Activated T-helper 1 cell treated with anti-CD3 and anti-CD28 coated beads, Interleukin-12 subunit alpha, Interleukin-12 subunit beta, Interleukin-2, Interleukin-4 antibody, amounts not matched to agents 30 ng/mL and 10 ng/mL and 1 ng/mL, durations not matched to agents 14 hours and 24 hours and 36 hours (primary cell): ENCODE data around the gene OXER1. TPM values are rescaled to one million over a fixed set of nuclear protein-coding genes. Genes with fewer than 3 reads are reported as not detected.

ENCODE experiments used
- DNase-seq: peaks from one replicate; pipeline ENCODE4 v3.0.0; 2021; ENCODE audit warnings: low spot score
- H3K27ac Mint-ChIP-seq: one replicate; pipeline ENCODE4 v1.8.0; 2021; ENCODE audit warnings: mild to moderate bottlenecking, mixed read lengths
- H3K27me3 Mint-ChIP-seq: one replicate; pipeline ENCODE4 v1.8.0; 2022; ENCODE audit warnings: mild to moderate bottlenecking, moderate library complexity, mixed read lengths; ENCODE audit not compliant: insufficient read depth
- H3K36me3 Mint-ChIP-seq: one replicate; pipeline ENCODE4 v1.8.0; 2021; ENCODE audit warnings: low read depth, mixed read lengths
- H3K4me1 Mint-ChIP-seq: one replicate; pipeline ENCODE4 v1.8.0; 2021; ENCODE audit warnings: low read depth, mixed read lengths
- H3K4me3 Mint-ChIP-seq: one replicate; pipeline ENCODE4 v1.8.0; 2021; ENCODE audit warnings: mild to moderate bottlenecking, moderate library complexity, mixed read lengths
- H3K9me3 Mint-ChIP-seq: one replicate; pipeline ENCODE4 v1.8.0; 2021; ENCODE audit warnings: mixed read lengths
- intact Hi-C: fragments of 100-400 bp; cut with micrococcal nuclease; formaldehyde crosslinking; loops from one replicate; pipeline ENCODE4 v1.15.1; 2024
- total RNA-seq: library from RNA; stranded (reverse); gene quantifications from 2 replicates; pipeline ENCODE4 v1.2.3, GENCODE V29; 2022

OXER1 gene
- total RNA-seq, 1 donor from 2014 or later, result 0.21 TPM

DNA sequence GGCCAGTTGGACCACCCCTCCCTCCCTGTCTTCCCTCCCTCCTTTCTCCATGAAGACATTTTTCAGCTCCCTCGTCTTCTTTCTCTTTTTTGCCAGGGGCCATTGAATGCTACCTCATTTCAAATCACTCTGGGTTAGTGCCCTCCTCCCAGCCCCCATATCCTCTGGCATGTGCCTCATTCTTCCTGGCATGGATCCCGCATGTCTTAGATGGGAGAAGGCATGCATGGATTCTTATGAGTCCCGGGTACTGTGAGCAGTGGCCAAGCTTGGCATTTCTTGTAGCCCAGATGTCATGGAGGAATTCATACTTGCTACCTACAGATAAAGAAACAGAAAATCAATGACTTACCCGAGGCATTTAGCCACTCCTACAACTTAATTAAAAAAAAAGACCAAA is 37.4 kb upstream of the OXER1 start:
- no peak for DNase-seq
- H3K27ac Mint-ChIP-seq, result no peak overlapping the region
- intact Hi-C loops, result no loop called here
- H3K36me3 Mint-ChIP-seq, result no peaks in the 10 kb centered on the region
- H3K4me3 Mint-ChIP-seq, result no peak overlapping the region
- H3K4me1 Mint-ChIP-seq, result peaks cover 5% of the 10 kb centered on the region
- peaks cover 31% of the 10 kb centered on the region for H3K27me3 Mint-ChIP-seq
- no peaks in the 10 kb centered on the region for H3K9me3 Mint-ChIP-seq

GRCh38 chr2:42800981-42801380 is 37.0 kb upstream of the OXER1 start:
- Mint-ChIP-seq H3K4me1 (peaks cover 7% of the 10 kb centered on the region), H3K9me3 (no peaks in the 10 kb centered on the region), H3K27ac (no peak overlapping the region), H3K27me3 (peaks cover 27% of the 10 kb centered on the region), H3K4me3 (no peak overlapping the region), H3K36me3 (no peaks in the 10 kb centered on the region)
- no peak for DNase-seq
- intact Hi-C loops, result no loop called here

DNA sequence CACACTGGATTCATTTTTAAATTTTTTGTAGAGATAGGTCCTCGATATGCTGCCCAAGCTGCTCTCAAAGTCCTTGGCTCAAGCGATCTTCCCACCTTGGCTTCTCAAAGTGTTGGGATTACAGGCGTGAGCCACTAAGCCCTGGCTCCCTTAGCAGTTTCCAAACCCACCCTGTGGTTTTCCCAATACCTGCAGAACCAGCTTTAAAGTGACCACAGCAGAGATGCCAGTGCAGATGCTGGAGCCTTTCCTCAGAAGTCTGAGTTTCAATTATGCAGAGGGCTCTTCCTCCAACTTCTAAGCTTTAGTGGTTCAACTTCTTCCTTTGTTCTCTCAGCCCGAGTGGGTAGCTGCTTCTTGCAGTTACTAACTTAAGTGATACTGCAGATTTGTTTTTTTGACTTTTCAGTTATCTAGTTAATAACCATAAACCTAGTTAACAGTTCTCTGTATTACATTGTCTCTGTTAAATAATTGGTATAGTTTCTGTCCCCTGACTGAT is 36.6 kb upstream of the OXER1 start:
- peaks cover 11% of the 10 kb centered on the region for H3K4me1 Mint-ChIP-seq
- H3K9me3 Mint-ChIP-seq, result no peaks in the 10 kb centered on the region
- peaks cover 24% of the 10 kb centered on the region for H3K27me3 Mint-ChIP-seq
- intact Hi-C loops, result no loop called here
- DNase-seq, result no peak
- no peak overlapping the region for H3K4me3 Mint-ChIP-seq
- no peaks in the 10 kb centered on the region for H3K36me3 Mint-ChIP-seq
- H3K27ac Mint-ChIP-seq, result no peak overlapping the region

DNA sequence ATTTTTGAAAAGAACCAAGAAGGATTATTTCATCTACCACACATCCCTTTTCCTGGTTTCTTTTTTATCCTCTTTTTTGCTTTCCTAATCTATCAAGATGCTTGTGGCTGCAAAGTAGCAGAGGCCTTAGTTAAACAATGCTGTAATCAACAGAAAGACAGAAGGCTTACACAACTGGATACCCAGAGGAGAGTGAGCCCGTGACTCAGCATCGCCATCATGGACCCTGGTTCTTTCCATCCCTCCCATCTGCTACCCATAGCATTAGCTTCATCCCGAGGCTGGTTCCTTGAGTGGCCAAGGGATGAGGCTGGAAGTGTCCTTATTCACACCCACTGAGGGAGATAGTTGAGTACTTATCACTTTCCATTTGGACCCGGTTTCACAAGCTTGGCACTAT is 35.9 kb upstream of the OXER1 start:
- H3K4me3 Mint-ChIP-seq, result no peak overlapping the region
- peaks cover 12% of the 10 kb centered on the region for H3K4me1 Mint-ChIP-seq
- H3K9me3 Mint-ChIP-seq, result no peaks in the 10 kb centered on the region
- H3K27me3 Mint-ChIP-seq, result peaks cover 18% of the 10 kb centered on the region
- DNase-seq, result no peak
- H3K36me3 Mint-ChIP-seq, result no peaks in the 10 kb centered on the region
- intact Hi-C loops, result no loop called here
- no peak overlapping the region for H3K27ac Mint-ChIP-seq

DNA sequence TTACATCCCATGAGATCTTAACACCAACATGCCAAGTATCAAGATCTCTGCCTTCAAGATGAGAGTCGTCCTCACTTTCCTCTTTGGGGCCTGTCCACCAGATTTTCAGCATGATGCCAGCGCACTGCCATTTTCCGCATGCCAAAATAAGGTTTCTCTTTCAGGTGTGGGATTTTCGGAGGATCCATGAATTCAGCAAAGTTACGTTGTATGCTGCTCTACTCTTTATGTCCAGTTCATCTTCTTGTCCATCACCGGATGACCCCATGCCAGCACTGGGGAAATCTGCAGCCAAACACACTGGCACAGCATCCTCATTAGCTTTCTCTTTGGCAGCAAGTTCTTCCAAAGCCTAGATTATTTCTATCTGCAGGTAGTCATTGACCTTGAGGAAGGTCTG is 33.3 kb upstream of the OXER1 start:
- no peak overlapping the region for H3K4me3 Mint-ChIP-seq
- DNase-seq, result no peak
- peaks cover 26% of the 10 kb centered on the region for H3K27me3 Mint-ChIP-seq
- peaks cover 2% of the 10 kb centered on the region for H3K36me3 Mint-ChIP-seq
- H3K4me1 Mint-ChIP-seq, result peaks cover 22% of the 10 kb centered on the region
- intact Hi-C loops, result no loop called here
- no peaks in the 10 kb centered on the region for H3K9me3 Mint-ChIP-seq
- H3K27ac Mint-ChIP-seq, result no peak overlapping the region

DNA sequence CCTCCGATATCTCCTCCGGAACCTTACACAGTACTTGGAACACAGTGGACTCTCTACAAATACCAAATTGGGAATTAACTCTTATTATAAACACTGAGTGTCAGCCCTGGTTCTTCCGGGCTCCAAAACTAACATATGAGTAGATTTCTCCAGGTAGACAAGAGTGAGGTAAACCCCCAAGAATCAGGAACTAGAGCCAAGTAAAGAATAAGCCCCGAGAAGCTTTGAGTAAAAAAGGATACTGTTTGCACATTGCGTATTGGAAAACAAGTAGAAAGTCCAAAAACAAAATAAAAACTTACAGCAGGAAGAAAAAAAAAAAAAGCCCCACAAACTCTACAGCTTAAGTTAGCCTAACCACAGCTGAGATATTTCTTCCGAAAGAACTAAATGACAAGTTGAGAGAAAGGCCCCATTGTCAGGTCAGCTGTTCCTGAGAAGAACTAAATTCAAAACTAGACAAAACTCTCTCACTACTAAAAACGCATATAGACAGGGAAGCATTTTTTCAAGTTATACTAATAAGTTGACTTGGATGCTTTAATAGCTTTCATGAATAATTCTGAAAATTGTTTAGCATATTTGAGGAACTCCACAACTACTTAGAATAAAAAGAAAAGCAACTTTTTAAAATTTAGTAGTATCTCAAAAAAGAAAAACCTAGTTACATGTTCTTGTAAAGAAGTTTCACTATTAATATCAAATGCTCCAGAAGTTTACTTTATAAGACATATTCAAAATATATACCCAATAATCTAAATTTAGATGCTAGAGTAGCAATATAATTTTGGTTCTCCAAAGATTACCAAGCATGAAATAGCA is 32.7 kb upstream of the OXER1 start:
- intact Hi-C loops, result loop anchor here (1.0 kb wide), 1 partner anchor 14 kb away; no protein-coding TSS in a partner anchor
- no peak for DNase-seq
- peak overlapping the region; percentile 57 for H3K27ac Mint-ChIP-seq
- H3K4me3 Mint-ChIP-seq, result no peak overlapping the region
- H3K9me3 Mint-ChIP-seq, result no peaks in the 10 kb centered on the region
- peaks cover 27% of the 10 kb centered on the region for H3K27me3 Mint-ChIP-seq
- H3K36me3 Mint-ChIP-seq, result peaks cover 5% of the 10 kb centered on the region
- H3K4me1 Mint-ChIP-seq, result peaks cover 26% of the 10 kb centered on the region

DNA sequence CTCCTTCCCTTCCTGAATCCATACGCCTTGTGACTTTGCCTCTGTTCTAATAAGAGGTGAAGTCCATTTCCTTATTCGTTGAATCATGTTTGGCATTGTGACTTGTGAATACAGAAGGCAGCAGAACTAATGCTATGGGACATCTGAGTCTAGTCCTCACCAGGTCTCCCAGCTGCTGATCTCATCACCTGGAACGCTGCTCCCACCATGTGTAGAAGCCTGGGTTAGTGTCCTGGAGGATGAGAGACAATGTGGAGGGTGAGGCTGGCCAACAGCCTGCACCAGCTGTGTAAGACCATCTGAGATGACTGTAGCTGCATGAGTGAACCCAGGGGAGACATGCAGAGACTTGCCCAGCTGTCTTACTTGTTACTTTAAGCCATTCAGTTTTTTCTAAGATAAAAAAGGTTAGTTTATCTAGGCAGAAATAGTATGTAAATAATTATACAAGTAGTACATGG is 31.9 kb upstream of the OXER1 start:
- H3K4me1 Mint-ChIP-seq, result peaks cover 26% of the 10 kb centered on the region
- no peak for DNase-seq
- peak overlapping the region; percentile 7 for H3K27ac Mint-ChIP-seq
- H3K9me3 Mint-ChIP-seq, result no peaks in the 10 kb centered on the region
- H3K36me3 Mint-ChIP-seq, result peaks cover 8% of the 10 kb centered on the region
- H3K27me3 Mint-ChIP-seq, result peaks cover 32% of the 10 kb centered on the region
- intact Hi-C loops, result loop anchor here (1.0 kb wide), 1 partner anchor 14 kb away; no protein-coding TSS in a partner anchor
- no peak overlapping the region for H3K4me3 Mint-ChIP-seq

GRCh38 chr2:42795275-42795674 is 31.3 kb upstream of the OXER1 start:
- peaks cover 8% of the 10 kb centered on the region for H3K36me3 Mint-ChIP-seq
- intact Hi-C loops, result no loop called here
- H3K4me3 Mint-ChIP-seq, result no peak overlapping the region
- H3K4me1 Mint-ChIP-seq, result peaks cover 26% of the 10 kb centered on the region
- DNase-seq, result no peak
- H3K27me3 Mint-ChIP-seq, result peaks cover 36% of the 10 kb centered on the region
- H3K9me3 Mint-ChIP-seq, result no peaks in the 10 kb centered on the region
- no peak overlapping the region for H3K27ac Mint-ChIP-seq

GRCh38 chr2:42794271-42795046 is 30.5 kb upstream of the OXER1 start:
- Mint-ChIP-seq H3K27ac (no peak overlapping the region), H3K9me3 (no peaks in the 10 kb centered on the region), H3K27me3 (peaks cover 36% of the 10 kb centered on the region), H3K36me3 (peaks cover 8% of the 10 kb centered on the region), H3K4me3 (no peak overlapping the region), H3K4me1 (peaks cover 26% of the 10 kb centered on the region)
- intact Hi-C loops, result loop anchor here (5.0 kb wide), 2 partner anchors 72 to 302 kb away; partner anchors contain the start of gene KCNG3
- DNase-seq, result no peak

GRCh38 chr2:42793334-42794270 is 29.7 kb upstream of the OXER1 start:
- DNase-seq, result no peak
- Mint-ChIP-seq H3K9me3 (no peaks in the 10 kb centered on the region), H3K4me1 (peaks cover 26% of the 10 kb centered on the region), H3K27ac (peak overlapping the region; percentile 66), H3K27me3 (peaks cover 38% of the 10 kb centered on the region), H3K36me3 (peaks cover 8% of the 10 kb centered on the region), H3K4me3 (peak overlapping the region; percentile 75)
- intact Hi-C loops, result loop anchor here (5.0 kb wide), 2 partner anchors 71 to 301 kb away; partner anchors contain the start of gene KCNG3

- H3K27ac Mint-ChIP-seq, result peak within 1 kb of the TSS; percentile 59
- no peaks in the 10 kb centered on the region for H3K9me3 Mint-ChIP-seq
- peaks cover 38% of the 10 kb centered on the region for H3K27me3 Mint-ChIP-seq
- H3K4me3 Mint-ChIP-seq, result peak within 1 kb of the TSS; percentile 76
- intact Hi-C loops, result loop anchor here (5.0 kb wide), 2 partner anchors 70 to 300 kb away; partner anchors contain the start of gene KCNG3
- H3K4me1 Mint-ChIP-seq, result peaks cover 26% of the 10 kb centered on the region
- peaks cover 8% of the 10 kb centered on the region for H3K36me3 Mint-ChIP-seq
- no peak for DNase-seq
Measured at GRCh38 chr2:42792583-42793333, 28.8 kb upstream of the OXER1 start, which contains the start of gene HAAO. Gene HAAO (minus strand): TSS chr2:42792583. CDS start chr2:42792536, 47 bp downstream.
